K562 (cell line): Measurements from ENCODE around the gene TAF11L13. TPM values are rescaled to one million over a fixed set of nuclear protein-coding genes. Genes with fewer than 3 reads are reported as not detected.

Experiments used
- ATAC-seq: fragments of 200-7000 bp; cut with Tn5 transposase; 3 replicates; pipeline ENCODE4 v1.9.1; 2020; ENCODE audit warnings: moderate library complexity
- BruUV-seq: library from RNA; stranded (reverse); fragments of 400-500 nt; replicated peaks from 2 replicates; lab custom pipeline; 2021; lab: Mats Ljungman, UMichigan
- CTCF ChIA-PET: fragments of 300-600 bp; formaldehyde crosslinking; extraction: SDS; loops from one replicate; lab custom pipeline; 2021; ENCODE audit warnings: low intra/inter-chr PET ratio; lab: Yijun Ruan, JAX
- POLR2A ChIA-PET: fragments of 300-600, 350-650 bp; sonication (Branson Sonifier 250); formaldehyde crosslinking; extraction: SDS; loops from one replicate; lab custom pipeline; 2021; ENCODE audit warnings: antibody characterized with exemption, inconsistent platforms; lab: Yijun Ruan, JAX
- DNase-seq, 4 experiments: peaks; one replicate each; pipeline versions ENCODE4 v3.0.0 to v3.0.0-alpha.2; 2011 to 2018; ENCODE audit warnings: low spot score in 3 of 4, mixed read lengths in 3 of 4; ENCODE audit errors: extremely low read depth in 1 of 4
- FAIRE-seq: peaks from 2 replicates; lab custom pipeline; 2011; peaks lifted over from hg19 to GRCh38; lab: Jason Lieb, UNC
- H2AFZ ChIP-seq: 2 replicates; pipeline ENCODE4 v1.6.0; 2011; ENCODE audit warnings: low read depth, low read length, control low read depth, inconsistent platforms
- H3K27ac ChIP-seq: fragments of 200-600 bp; 3 replicates; pipeline ENCODE4 v1.8.0; 2011; ENCODE audit warnings: low read depth, mild to moderate bottlenecking, control low read depth, inconsistent platforms, low read length, moderate library complexity, mixed read lengths; ENCODE audit errors: extremely low read depth
- H3K27me3 ChIP-seq, 2 experiments: fragments of 300-600 bp in 1 of 2; 2 replicates in 1 of 2; 3 replicates in 1 of 2; pipeline versions ENCODE4 v1.6.0 to v1.8.0; 2011; ENCODE audit warnings: inconsistent platforms in 2 of 2, low read length in 2 of 2, mild to moderate bottlenecking in 1 of 2, mixed read lengths in 1 of 2, moderate library complexity in 1 of 2; ENCODE audit not compliant: control insufficient read depth in 2 of 2, insufficient read depth in 2 of 2
- H3K36me3 ChIP-seq: fragments of 300-600 bp; 3 replicates; pipeline ENCODE4 v1.8.0; 2011; ENCODE audit warnings: mild to moderate bottlenecking, low read length, inconsistent platforms; ENCODE audit not compliant: control insufficient read depth, insufficient read depth
- H3K4me1 ChIP-seq, 2 experiments: fragments of 200-600 bp in 1 of 2; replicated peaks in 1 of 2; 2 replicates in 1 of 2; 3 replicates in 1 of 2; pipeline versions ENCODE4 v1.5.1 to v1.8.0; 2011; ENCODE audit warnings: inconsistent platforms in 2 of 2, low read length in 2 of 2, mild to moderate bottlenecking in 1 of 2, mixed read lengths in 1 of 2, moderate library complexity in 1 of 2; ENCODE audit not compliant: control insufficient read depth in 2 of 2, insufficient read depth in 2 of 2
- H3K4me2 ChIP-seq: 2 replicates; pipeline ENCODE4 v1.6.1; 2011; ENCODE audit warnings: low read length, control low read depth, inconsistent platforms, mixed read lengths; ENCODE audit not compliant: insufficient read depth
- H3K4me3 ChIP-seq: fragments of 200-600 bp; sonication (generic), shearing (Covaris generic); 2 replicates; pipeline ENCODE4 v1.5.1; 2016; ENCODE audit warnings: control low read depth, inconsistent platforms
- H3K79me2 ChIP-seq: fragments of 200-600 bp; 3 replicates; pipeline ENCODE4 v1.8.0; 2011; ENCODE audit warnings: low read length, inconsistent platforms; ENCODE audit not compliant: control insufficient read depth, insufficient read depth
- H3K9ac ChIP-seq, 2 experiments: 2 replicates each; pipeline versions ENCODE4 v1.6.0 to v1.6.1; 2011; ENCODE audit warnings: low read depth in 2 of 2, low read length in 2 of 2, control low read depth in 1 of 2, inconsistent platforms in 1 of 2, mild to moderate bottlenecking in 1 of 2, mixed read lengths in 1 of 2; ENCODE audit not compliant: insufficient read depth in 1 of 2
- H3K9me1 ChIP-seq: one replicate; pipeline ENCODE4 v1.6.0; 2011; ENCODE audit warnings: inconsistent platforms, mild to moderate bottlenecking, low read length, moderate library complexity; ENCODE audit not compliant: control insufficient read depth, insufficient read depth
- H3K9me3 ChIP-seq: replicated peaks from 2 replicates; pipeline ENCODE4 v1.5.1; 2011; ENCODE audit warnings: low read depth, low read length, inconsistent platforms; ENCODE audit not compliant: control insufficient read depth, insufficient read depth
- H4K20me1 ChIP-seq: replicated peaks from 2 replicates; pipeline ENCODE4 v1.6.1; 2011; ENCODE audit warnings: low read length, inconsistent platforms, mixed read lengths; ENCODE audit not compliant: control insufficient read depth, insufficient read depth
- BMI1 ChIP-seq: fragments of 150-350 bp; IDR thresholded peaks from 2 replicates; pipeline ENCODE4 v1.6.1; 2014; ENCODE audit warnings: low read length
- FOS ChIP-seq: IDR thresholded peaks from 3 replicates; pipeline ENCODE4 v1.6.1; 2011; ENCODE audit not compliant: insufficient read length; ENCODE audit errors: extremely low read depth
- KDM2B ChIP-seq: fragments of 250-450 bp; sonication (Bioruptor Pico); IDR thresholded peaks from 2 replicates; pipeline ENCODE4 v1.8.0; 2021; ENCODE audit warnings: mild to moderate bottlenecking, moderate library complexity
- TCF3 ChIP-seq: sonication (generic); formaldehyde crosslinking; IDR thresholded peaks from 2 replicates; pipeline ENCODE4 v1.4.0; 2020; ENCODE audit warnings: mild to moderate bottlenecking, missing genetic modification reagents
- TCF7L2 ChIP-seq: fragments of 150-350 bp; IDR thresholded peaks from 2 replicates; pipeline ENCODE4 v1.6.1; 2016; ENCODE audit warnings: low read depth, mild to moderate bottlenecking, low read length, moderate library complexity
- ZNF830 ChIP-seq: fragments of 250-450 bp; sonication (Bioruptor Pico); IDR thresholded peaks from 2 replicates; pipeline ENCODE4 v1.5.0; 2021; ENCODE audit warnings: mild to moderate bottlenecking
- ZZZ3 ChIP-seq: fragments of 450-650 bp; IDR thresholded peaks from 2 replicates; pipeline ENCODE4 v1.6.1; 2016; ENCODE audit warnings: antibody characterized with exemption, mild to moderate bottlenecking, moderate library complexity
- WGBS: fragments of 100-300 bp; shearing (Covaris generic); methylation state at CpG from one replicate; pipeline ENCODE4 v1.1.6; 2016; ENCODE audit warnings: low coverage, mixed read lengths; ENCODE audit not compliant: insufficient coverage; ENCODE audit errors: missing lambda C conversion rate; 5-methylcytosine and 5-hydroxymethylcytosine counted together
- in situ Hi-C: fragments of 300-500 bp; cut with MboI; formaldehyde crosslinking; loops from 4 replicates; pipeline ENCODE4 v1.15.0; 2018; ENCODE audit warnings: inconsistent platforms, mixed read lengths
- intact Hi-C: fragments of 100-400 bp; cut with micrococcal nuclease; formaldehyde crosslinking; loops from 2 replicates; pipeline ENCODE4 v1.14.2; 2022
- polyA plus RNA-seq, 8 experiments: library from polyadenylated mRNA; depleted of rRNA in 4 of 8; stranded (reverse) in 5 of 8; unstranded in 3 of 8; fragments of >200 nt; fragmentation: Nextera tagmentation in 2 of 8; fragmentation: Illumina TruSeq in 1 of 8; extraction: Ambion mirVana in 2 of 8; extraction: Trizol in 1 of 8; gene quantifications; 2 replicates each; pipeline versions ENCODE4 v1.2.1 to v1.2.3, GENCODE V29; 2011 to 2014; ENCODE audit warnings: inconsistent platforms in 1 of 8, missing spikeins in 1 of 8
- total RNA-seq, 7 experiments: library from RNA; depleted of rRNA in 6 of 7; stranded (reverse); fragments of >200 nt in 6 of 7; fragmentation: Illumina TruSeq in 2 of 7; extraction: Trizol in 2 of 7; gene quantifications; 2 replicates each; pipeline versions ENCODE4 v1.2.1 to v1.2.3, GENCODE V29; 2011 to 2021; ENCODE audit warnings: low replicate concordance in 1 of 7
- TF ChIP-seq, protein P1 (sequence below): sonication (generic); formaldehyde crosslinking; IDR thresholded peaks from 2 replicates; pipeline ENCODE4 v1.4.0; 2020; ENCODE audit warnings: mild to moderate bottlenecking, missing genetic modification reagents
- TF ChIP-seq, protein P2 (sequence below): sonication (generic); formaldehyde crosslinking; IDR thresholded peaks from 2 replicates; pipeline ENCODE4 v1.8.1; 2022; ENCODE audit warnings: missing genetic modification reagents

The TAF11L13 gene
- total and polyA plus RNA-seq, 9 of the 15 experiments (the other 6 are each of a cell fraction or from before 2014, with no cell fraction given) = not detected

DNA sequence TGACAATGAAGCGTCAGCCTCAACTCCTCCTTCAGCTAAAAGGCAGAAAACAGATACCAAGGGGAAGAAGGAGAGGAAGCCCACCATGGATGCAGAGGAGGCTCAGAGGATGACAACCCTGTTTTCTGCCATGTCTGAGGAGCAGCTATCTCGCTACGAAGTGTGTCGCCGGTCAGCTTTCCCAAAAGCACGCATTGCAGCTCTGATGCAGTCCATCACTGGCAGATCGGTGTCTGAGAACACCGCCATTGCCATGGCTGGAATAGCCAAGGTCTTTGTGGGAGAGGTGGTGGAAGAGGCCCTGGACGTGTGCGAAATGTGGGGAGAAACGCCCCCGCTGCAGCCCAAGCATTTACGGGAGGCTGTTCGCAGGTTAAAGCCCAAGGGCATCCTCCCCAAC lies 26.9 kb upstream of the TAF11L13 start:
- FAIRE-seq (no peak), ATAC-seq (no peak), DNase-seq (no peak)
- Histone ChIP-seq H3K4me1 (no peaks in the 10 kb centered on the region), H3K79me2 (no peaks in the 10 kb centered on the region), H3K9me1 (no peaks in the 10 kb centered on the region), H4K20me1 (no peaks in the 10 kb centered on the region), H3K9ac (no peak overlapping the region), H3K27me3 (no peaks in the 10 kb centered on the region), H3K27ac (no peak overlapping the region), H3K4me2 (no peak overlapping the region), H3K4me3 (no peak overlapping the region), H3K9me3 (no peaks in the 10 kb centered on the region), H2AFZ (no peak overlapping the region), H3K36me3 (no peaks in the 10 kb centered on the region)
- no TSS peak for BruUV-seq
- CTCF ChIA-PET = no interaction called here
- in situ Hi-C loops (loop anchor here (5.0 kb wide), 1 partner anchor 78 kb away; the partner anchor contains the start of genes TAF11L5 and TAF11L6), intact Hi-C loops (no loop called here)
- POLR2A ChIA-PET = no interaction called here
- 1% methylated on average over 14 of the region's 14 CpGs for WGBS
- no peak for TF ChIP-seq TCF7L2
- TF ChIP-seq ZNF830 (CRISPR knock-in tag) = no peak
- TF ChIP-seq FOS = no peak
- TF ChIP-seq ZZZ3 = no peak
- TF ChIP-seq KDM2B (CRISPR knock-in tag) = no peak
- no peak for TF ChIP-seq BMI1
- TF ChIP-seq, protein P1, sequence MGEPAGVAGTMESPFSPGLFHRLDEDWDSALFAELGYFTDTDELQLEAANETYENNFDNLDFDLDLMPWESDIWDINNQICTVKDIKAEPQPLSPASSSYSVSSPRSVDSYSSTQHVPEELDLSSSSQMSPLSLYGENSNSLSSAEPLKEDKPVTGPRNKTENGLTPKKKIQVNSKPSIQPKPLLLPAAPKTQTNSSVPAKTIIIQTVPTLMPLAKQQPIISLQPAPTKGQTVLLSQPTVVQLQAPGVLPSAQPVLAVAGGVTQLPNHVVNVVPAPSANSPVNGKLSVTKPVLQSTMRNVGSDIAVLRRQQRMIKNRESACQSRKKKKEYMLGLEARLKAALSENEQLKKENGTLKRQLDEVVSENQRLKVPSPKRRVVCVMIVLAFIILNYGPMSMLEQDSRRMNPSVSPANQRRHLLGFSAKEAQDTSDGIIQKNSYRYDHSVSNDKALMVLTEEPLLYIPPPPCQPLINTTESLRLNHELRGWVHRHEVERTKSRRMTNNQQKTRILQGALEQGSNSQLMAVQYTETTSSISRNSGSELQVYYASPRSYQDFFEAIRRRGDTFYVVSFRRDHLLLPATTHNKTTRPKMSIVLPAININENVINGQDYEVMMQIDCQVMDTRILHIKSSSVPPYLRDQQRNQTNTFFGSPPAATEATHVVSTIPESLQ (CRISPR knock-in tag) = no peak
- no peak for TF ChIP-seq TCF3 (CRISPR knock-in tag)
- TF ChIP-seq, protein P2, sequence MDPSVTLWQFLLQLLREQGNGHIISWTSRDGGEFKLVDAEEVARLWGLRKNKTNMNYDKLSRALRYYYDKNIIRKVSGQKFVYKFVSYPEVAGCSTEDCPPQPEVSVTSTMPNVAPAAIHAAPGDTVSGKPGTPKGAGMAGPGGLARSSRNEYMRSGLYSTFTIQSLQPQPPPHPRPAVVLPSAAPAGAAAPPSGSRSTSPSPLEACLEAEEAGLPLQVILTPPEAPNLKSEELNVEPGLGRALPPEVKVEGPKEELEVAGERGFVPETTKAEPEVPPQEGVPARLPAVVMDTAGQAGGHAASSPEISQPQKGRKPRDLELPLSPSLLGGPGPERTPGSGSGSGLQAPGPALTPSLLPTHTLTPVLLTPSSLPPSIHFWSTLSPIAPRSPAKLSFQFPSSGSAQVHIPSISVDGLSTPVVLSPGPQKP (CRISPR knock-in tag) = no peak
